Trophoblast cell (in vitro differentiated cells and primary cell): ENCODE results near the gene ARHGAP25.

Experiments used
- DNase-seq, 2 donors: peaks; one replicate each; pipeline ENCODE4 v3.0.0-alpha.2; 2016
- H2AFZ ChIP-seq: 2 replicates; pipeline ENCODE4 v1.6.1; 2013; ENCODE audit warnings: low read length, moderate library complexity, mild to moderate bottlenecking; ENCODE audit not compliant: insufficient read depth, poor library complexity
- H2AK5ac ChIP-seq: 2 replicates; pipeline ENCODE4 v1.6.1; 2013; ENCODE audit warnings: mild to moderate bottlenecking, low read length
- H2BK120ac ChIP-seq: 2 replicates; pipeline ENCODE4 v1.6.1; 2013; ENCODE audit warnings: low read length, mild to moderate bottlenecking, moderate library complexity; ENCODE audit not compliant: insufficient read depth, poor library complexity
- H2BK12ac ChIP-seq: 2 replicates; pipeline ENCODE4 v1.6.1; 2013; ENCODE audit warnings: mild to moderate bottlenecking, low read length, moderate library complexity
- H2BK5ac ChIP-seq: 2 replicates; pipeline ENCODE4 v1.6.1; 2013; ENCODE audit warnings: low read length, low read depth, moderate library complexity, mild to moderate bottlenecking; ENCODE audit not compliant: poor library complexity
- H3K14ac ChIP-seq: 2 replicates; pipeline ENCODE4 v1.6.1; 2013; ENCODE audit warnings: mild to moderate bottlenecking, low read length
- H3K18ac ChIP-seq: 2 replicates; pipeline ENCODE4 v1.6.1; 2013; ENCODE audit warnings: mild to moderate bottlenecking, low read length
- H3K23ac ChIP-seq: 2 replicates; pipeline ENCODE4 v1.6.1; 2013; ENCODE audit warnings: low read length
- H3K27ac ChIP-seq: 2 replicates; pipeline ENCODE4 v1.5.1; 2013; ENCODE audit warnings: low read depth, mild to moderate bottlenecking, inconsistent platforms, low read length, moderate library complexity
- H3K27me3 ChIP-seq: 2 replicates; pipeline ENCODE4 v1.6.1; 2013; ENCODE audit warnings: inconsistent platforms, mild to moderate bottlenecking, low read length, moderate library complexity; ENCODE audit not compliant: insufficient read depth
- H3K36me3 ChIP-seq, 2 experiments: 1 replicate in 1 of 2; 2 replicates in 1 of 2; pipeline ENCODE4 v1.6.1; 2013; ENCODE audit warnings: low read length in 2 of 2, mild to moderate bottlenecking in 2 of 2, moderate library complexity in 1 of 2; ENCODE audit not compliant: insufficient read depth in 2 of 2, control insufficient read depth in 1 of 2
- H3K4ac ChIP-seq: 2 replicates; pipeline ENCODE4 v1.6.1; 2013; ENCODE audit warnings: low read depth, mild to moderate bottlenecking, low read length, moderate library complexity
- H3K4me1 ChIP-seq, 2 experiments: 1 replicate in 1 of 2; 2 replicates in 1 of 2; pipeline ENCODE4 v1.6.1; 2013; ENCODE audit warnings: low read length in 2 of 2, mild to moderate bottlenecking in 2 of 2, moderate library complexity in 1 of 2; ENCODE audit not compliant: insufficient read depth in 2 of 2, control insufficient read depth in 1 of 2
- H3K4me2 ChIP-seq: 2 replicates; pipeline ENCODE4 v1.6.1; 2013; ENCODE audit warnings: inconsistent platforms, mild to moderate bottlenecking, low read length, moderate library complexity
- H3K4me3 ChIP-seq: 2 replicates; pipeline ENCODE4 v1.5.1; 2013; ENCODE audit warnings: mild to moderate bottlenecking, low read depth, low read length, inconsistent platforms
- H3K79me1 ChIP-seq: one replicate; pipeline ENCODE4 v1.6.1; 2013; ENCODE audit warnings: low read length
- H3K79me2 ChIP-seq: 2 replicates; pipeline ENCODE4 v1.6.1; 2013; ENCODE audit warnings: low read length, mild to moderate bottlenecking; ENCODE audit not compliant: control insufficient read depth, insufficient read depth, poor library complexity
- H3K9ac ChIP-seq: 2 replicates; pipeline ENCODE4 v1.6.1; 2013; ENCODE audit warnings: mild to moderate bottlenecking, low read length
- H3K9me3 ChIP-seq: 2 replicates; pipeline ENCODE4 v1.6.1; 2013; ENCODE audit warnings: low read depth, mild to moderate bottlenecking, control low read depth, inconsistent platforms, low read length; ENCODE audit not compliant: insufficient read depth
- H4K12ac ChIP-seq: 2 replicates; pipeline ENCODE4 v1.6.1; 2013; ENCODE audit warnings: low read depth, mild to moderate bottlenecking, low read length, moderate library complexity
- H4K8ac ChIP-seq: 2 replicates; pipeline ENCODE4 v1.6.1; 2013; ENCODE audit warnings: low read depth, mild to moderate bottlenecking, low read length, moderate library complexity
- H4K91ac ChIP-seq: one replicate; pipeline ENCODE4 v1.6.1; 2013; ENCODE audit warnings: low read depth, mild to moderate bottlenecking, low read length, moderate library complexity
- WGBS: extraction: QIAGEN DNeasy Blood & Tissue Kit; methylation state at CpG from one replicate; pipeline ENCODE4 v1.1.7; 2013; ENCODE audit warnings: missing lambda C conversion rate; ENCODE audit not compliant: insufficient read length, insufficient coverage; ENCODE audit errors: extremely low coverage; 5-methylcytosine and 5-hydroxymethylcytosine counted together

The ARHGAP25 gene

GRCh38 chr2:68817306-68817705, 82.7 kb downstream of the ARHGAP25 start:
- H3K14ac ChIP-seq, result no peak overlapping the region
- no peak for DNase-seq
- no peaks in the 10 kb centered on the region for H3K4me1 ChIP-seq
- H3K36me3 ChIP-seq, result no peaks in the 10 kb centered on the region
- H3K27me3 ChIP-seq, result no peaks in the 10 kb centered on the region
- no peak overlapping the region for H2AK5ac ChIP-seq
- no peak overlapping the region for H3K23ac ChIP-seq
- H2BK5ac ChIP-seq, result no peak overlapping the region
- H2BK120ac ChIP-seq, result no peak overlapping the region
- H3K4me2 ChIP-seq, result no peak overlapping the region
- no peaks in the 10 kb centered on the region for H3K79me1 ChIP-seq
- H2AFZ ChIP-seq, result no peak overlapping the region
- H3K27ac ChIP-seq, result no peak overlapping the region
- no peak overlapping the region for H4K12ac ChIP-seq
- H4K91ac ChIP-seq, result no peak overlapping the region
- H3K79me2 ChIP-seq, result no peaks in the 10 kb centered on the region
- H3K4me3 ChIP-seq, result no peak overlapping the region
- H3K9me3 ChIP-seq, result no peaks in the 10 kb centered on the region
- no peak overlapping the region for H3K4ac ChIP-seq
- H3K18ac ChIP-seq, result no peak overlapping the region
- H4K8ac ChIP-seq, result no peak overlapping the region
- no peak overlapping the region for H2BK12ac ChIP-seq
- no peak overlapping the region for H3K9ac ChIP-seq

- Histone ChIP-seq H4K8ac (no peak overlapping the region), H3K23ac (no peak overlapping the region), H2BK12ac (no peak overlapping the region), H3K9ac (no peak overlapping the region), H4K12ac (no peak overlapping the region), H3K79me1 (no peaks in the 10 kb centered on the region), H2AK5ac (no peak overlapping the region), H3K4me3 (no peak overlapping the region), H3K14ac (no peak overlapping the region), H2BK120ac (no peak overlapping the region), H2AFZ (no peak overlapping the region), H3K4me2 (no peak overlapping the region), H3K27ac (no peak overlapping the region), H3K9me3 (no peaks in the 10 kb centered on the region), H3K27me3 (no peaks in the 10 kb centered on the region), H3K18ac (no peak overlapping the region), H4K91ac (no peak overlapping the region), H2BK5ac (no peak overlapping the region), H3K4ac (no peak overlapping the region), H3K36me3 (no peaks in the 10 kb centered on the region), H3K79me2 (no peaks in the 10 kb centered on the region), H3K4me1 (no peaks in the 10 kb centered on the region)
- WGBS, result no CpG with 5 or more reads among the region's 6 CpGs
- no peak for DNase-seq
These were observed 84.9 kb downstream of the ARHGAP25 start for GRCh38 chr2:68819556-68819955.

- H4K91ac ChIP-seq, result no peak overlapping the region
- no peaks in the 10 kb centered on the region for H3K79me2 ChIP-seq
- no peaks in the 10 kb centered on the region for H3K36me3 ChIP-seq
- H3K27me3 ChIP-seq, result no peaks in the 10 kb centered on the region
- H2AFZ ChIP-seq, result no peak overlapping the region
- H3K9me3 ChIP-seq, result no peaks in the 10 kb centered on the region
- H2BK5ac ChIP-seq, result no peak overlapping the region
- H3K14ac ChIP-seq, result no peak overlapping the region
- H3K27ac ChIP-seq, result no peak overlapping the region
- no peak overlapping the region for H2BK120ac ChIP-seq
- no peak overlapping the region for H3K4me2 ChIP-seq
- no peak overlapping the region for H4K12ac ChIP-seq
- no peak overlapping the region for H3K4ac ChIP-seq
- no peak for DNase-seq
- no CpG with 5 or more reads among the region's 15 CpGs for WGBS
- H3K4me1 ChIP-seq, result no peaks in the 10 kb centered on the region
- H2BK12ac ChIP-seq, result no peak overlapping the region
- H2AK5ac ChIP-seq, result no peak overlapping the region
- no peak overlapping the region for H3K18ac ChIP-seq
- no peaks in the 10 kb centered on the region for H3K79me1 ChIP-seq
- no peak overlapping the region for H4K8ac ChIP-seq
- H3K23ac ChIP-seq, result no peak overlapping the region
- no peak overlapping the region for H3K4me3 ChIP-seq
- no peak overlapping the region for H3K9ac ChIP-seq
These were observed 87.7 kb downstream of the ARHGAP25 start for GRCh38 chr2:68822207-68822872.

GRCh38 chr2:68824831-68825230, 90.2 kb downstream of the ARHGAP25 start:
- no peak overlapping the region for H3K4ac ChIP-seq
- H2BK120ac ChIP-seq, result no peak overlapping the region
- H2AK5ac ChIP-seq, result no peak overlapping the region
- no peak overlapping the region for H2BK5ac ChIP-seq
- no peak overlapping the region for H3K9ac ChIP-seq
- H3K9me3 ChIP-seq, result no peaks in the 10 kb centered on the region
- H3K27me3 ChIP-seq, result no peaks in the 10 kb centered on the region
- no peak overlapping the region for H3K27ac ChIP-seq
- WGBS, result no CpG with 5 or more reads among the region's 2 CpGs
- H3K14ac ChIP-seq, result no peak overlapping the region
- DNase-seq, result no peak
- no peak overlapping the region for H3K4me3 ChIP-seq
- H2AFZ ChIP-seq, result no peak overlapping the region
- no peak overlapping the region for H3K18ac ChIP-seq
- no peak overlapping the region for H2BK12ac ChIP-seq
- no peaks in the 10 kb centered on the region for H3K79me1 ChIP-seq
- H3K36me3 ChIP-seq, result no peaks in the 10 kb centered on the region
- no peak overlapping the region for H3K4me2 ChIP-seq
- H3K79me2 ChIP-seq, result no peaks in the 10 kb centered on the region
- peaks cover 0 to 4% of the 10 kb centered on the region in 2 experiments for H3K4me1 ChIP-seq
- H4K8ac ChIP-seq, result no peak overlapping the region
- no peak overlapping the region for H4K12ac ChIP-seq
- no peak overlapping the region for H4K91ac ChIP-seq
- no peak overlapping the region for H3K23ac ChIP-seq
